HG02973 (cell line): ENCODE data around the gene PTPRD.
"Not testable (repeated sequence)": the region's sequence is repeated elsewhere in the genome, so short reads cannot be mapped to it uniquely, and the experiment has no call there.

Experiments used
- ATAC-seq: cut with Tn5 transposase; IDR thresholded peaks from one replicate; pipeline ENCODE4 v1.9.1; 2021; ENCODE audit warnings: moderate library complexity; ENCODE audit not compliant: unreplicated experiment

Gene PTPRD

DNA sequence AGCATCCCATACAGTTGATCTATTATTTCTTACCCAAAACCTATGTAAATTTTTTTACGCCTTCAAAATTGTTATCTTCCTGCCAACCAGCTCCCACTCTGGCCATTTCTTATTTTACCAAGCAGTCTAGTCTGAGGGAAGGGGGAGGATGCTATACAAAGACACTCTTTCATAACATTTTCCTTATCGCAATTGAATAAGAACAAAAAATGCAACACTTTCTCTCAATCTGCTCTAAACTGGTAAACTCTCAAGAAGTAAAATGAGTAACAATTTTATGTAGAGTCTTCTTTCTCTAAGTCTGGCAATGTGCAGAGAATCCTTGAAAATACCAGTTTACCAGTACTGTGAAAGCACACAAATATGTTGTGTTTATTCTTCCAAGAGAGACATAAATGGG, 1216.3 kb downstream of the PTPRD start:
- ATAC-seq = no peak

DNA sequence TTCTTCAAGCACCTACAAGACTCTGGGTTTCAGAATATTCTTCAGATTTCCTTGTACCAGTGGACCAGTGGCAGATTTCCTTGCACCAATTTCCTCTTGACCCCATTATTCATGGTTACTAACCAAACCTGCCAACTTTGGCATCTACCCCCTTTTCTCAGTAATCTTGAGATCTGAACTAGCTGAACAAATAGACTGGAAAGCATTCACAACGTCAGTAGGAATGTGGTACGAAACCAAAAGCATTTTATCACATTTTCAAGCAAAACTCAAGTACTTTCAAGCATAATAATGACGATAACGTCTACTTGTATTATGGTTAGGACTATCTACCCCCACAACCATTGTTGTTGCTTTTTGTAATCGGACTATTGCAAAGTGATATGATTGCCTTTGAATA, 1217.3 kb downstream of the PTPRD start:
- no peak for ATAC-seq

DNA sequence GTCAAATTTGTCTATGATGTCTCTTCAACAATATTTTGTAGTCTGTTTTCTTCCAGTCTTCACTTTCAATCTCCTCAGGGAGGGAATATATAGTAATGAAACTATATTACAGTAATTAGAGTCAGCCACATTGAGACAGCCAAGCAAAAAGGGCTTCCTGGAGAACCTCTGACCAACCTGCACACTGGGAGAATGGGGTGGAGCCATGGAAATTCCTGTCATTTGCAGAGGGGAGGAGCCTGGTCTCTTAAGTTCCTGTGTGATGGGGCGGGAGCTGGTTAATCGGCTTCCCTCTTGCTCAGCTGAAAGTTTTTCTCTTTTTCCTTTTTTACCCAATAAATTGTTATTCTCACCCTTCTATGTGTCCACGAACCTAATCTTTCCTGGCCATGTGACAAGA, 1220.0 kb downstream of the PTPRD start:
- no peak for ATAC-seq

GRCh38 chr9:9389904-9390303, 1222.9 kb downstream of the PTPRD start:
- no peak for ATAC-seq

GRCh38 chr9:9387511-9388115, 1225.2 kb downstream of the PTPRD start:
- ATAC-seq = no peak

GRCh38 chr9:9362332-9362731, 1250.5 kb downstream of the PTPRD start:
- no peak for ATAC-seq

DNA sequence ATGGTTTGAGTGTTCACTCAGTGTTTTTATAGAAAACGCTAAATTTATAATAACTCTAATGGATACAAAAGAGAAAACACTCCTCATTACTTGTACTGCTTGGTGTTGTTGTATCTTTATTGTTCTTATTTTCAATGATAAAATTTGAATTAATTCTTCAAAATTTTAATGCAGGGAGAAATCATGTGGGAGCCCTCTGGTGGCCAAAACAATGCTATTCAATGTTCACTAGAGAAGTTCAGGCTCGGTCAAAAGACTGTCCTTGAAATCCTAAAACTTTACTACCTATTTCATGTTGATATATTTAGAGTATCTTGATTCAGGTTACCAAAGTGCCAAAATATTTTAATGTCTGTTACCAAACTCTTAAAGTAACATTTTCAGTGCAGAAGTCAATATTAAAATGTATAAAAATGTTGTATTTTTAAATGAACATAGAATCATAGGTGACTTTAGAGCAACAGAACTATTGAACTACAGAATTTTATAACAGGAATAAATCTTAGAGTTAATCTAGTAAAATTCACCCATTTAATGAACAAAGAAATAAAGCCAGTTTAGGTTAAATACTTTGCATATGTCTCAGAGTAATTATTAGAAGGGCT, 1259.8 kb downstream of the PTPRD start:
- no peak for ATAC-seq

GRCh38 chr9:9341203-9341602, 1271.6 kb downstream of the PTPRD start:
- ATAC-seq = no peak

- no peak for ATAC-seq
These were observed 1275.7 kb downstream of the PTPRD start for GRCh38 chr9:9337129-9337528.

DNA sequence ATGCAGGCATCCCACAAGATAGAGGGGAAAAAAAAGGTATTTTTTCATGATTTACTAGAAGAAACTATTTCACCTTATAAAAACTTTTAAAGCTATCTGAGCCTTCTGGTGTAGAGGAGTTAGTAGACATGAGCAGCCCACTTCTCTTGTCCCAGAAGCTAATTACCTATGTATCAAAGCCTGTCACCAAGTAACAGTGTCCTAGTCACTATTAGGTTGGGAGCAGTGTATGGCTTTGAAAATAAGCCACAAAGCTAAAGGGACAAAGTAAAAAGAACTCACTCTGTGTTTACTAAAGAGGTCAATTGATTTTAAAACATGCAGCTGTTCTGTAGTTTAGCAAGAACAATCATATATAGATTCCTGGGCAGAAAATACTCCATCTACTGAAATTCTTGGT, 1286.1 kb downstream of the PTPRD start:
- no peak for ATAC-seq

DNA sequence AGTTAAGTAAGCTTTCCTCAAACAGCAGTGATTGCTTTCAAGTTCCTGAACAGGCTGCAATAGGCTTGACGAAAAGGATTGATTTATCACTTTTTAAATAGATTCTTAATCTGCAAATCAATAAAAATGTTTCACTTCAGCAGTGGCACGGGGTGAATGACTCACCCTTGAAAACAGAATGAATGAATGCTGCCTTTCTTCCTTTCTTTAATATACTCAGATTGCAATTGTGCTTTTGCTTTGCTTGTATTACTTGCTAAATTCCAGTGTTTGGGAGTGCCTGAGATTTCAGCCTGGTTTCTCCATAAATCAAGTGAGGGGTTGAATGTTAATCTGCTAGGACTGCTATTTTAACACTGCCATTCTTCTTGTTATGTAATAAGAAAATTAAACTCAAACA, 1293.8 kb downstream of the PTPRD start:
- no peak for ATAC-seq

DNA sequence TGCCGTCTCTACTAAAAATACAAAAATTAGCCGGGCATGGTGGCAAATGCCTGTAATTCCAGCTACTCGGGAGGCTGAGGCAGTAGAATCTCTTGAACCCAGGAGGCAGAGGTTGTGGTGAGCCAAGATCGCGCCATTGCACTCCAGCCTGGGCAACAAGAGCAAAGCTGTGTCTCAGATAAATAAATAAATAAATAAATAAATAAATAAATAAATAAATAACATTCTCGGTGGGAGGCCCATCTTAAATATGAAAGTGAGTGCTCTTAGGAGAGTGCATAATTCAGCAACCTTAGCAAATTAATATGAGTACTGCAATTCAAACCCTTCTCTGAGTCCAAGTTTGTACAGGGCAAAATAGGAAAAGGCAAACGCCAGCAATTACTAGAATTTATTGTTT, 1302.1 kb downstream of the PTPRD start:
- ATAC-seq = not testable (repeated sequence)

DNA sequence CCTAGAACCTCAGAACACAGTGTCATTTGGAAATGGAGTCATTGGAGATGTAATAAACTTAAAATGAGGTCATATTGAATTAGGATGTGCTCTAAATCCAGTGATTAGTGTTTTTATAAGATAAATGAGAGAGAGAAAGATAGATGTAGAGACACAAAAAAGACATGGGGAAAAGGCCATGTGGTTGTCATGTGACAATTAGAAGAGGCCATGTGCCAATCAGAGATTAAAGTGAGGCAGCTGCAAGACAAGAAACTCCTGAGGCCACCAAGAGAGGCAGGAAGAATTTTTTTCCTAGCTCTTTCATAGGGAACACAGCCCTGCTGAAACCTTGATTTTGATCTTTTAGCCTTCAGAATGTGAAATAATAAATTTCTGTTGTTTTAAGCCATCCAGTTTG, 1307.2 kb downstream of the PTPRD start:
- ATAC-seq = no peak

- ATAC-seq = no peak
These were observed 1313.7 kb downstream of the PTPRD start for GRCh38 chr9:9299134-9299533.

GRCh38 chr9:9286001-9286400, 1326.8 kb downstream of the PTPRD start:
- ATAC-seq = no peak

DNA sequence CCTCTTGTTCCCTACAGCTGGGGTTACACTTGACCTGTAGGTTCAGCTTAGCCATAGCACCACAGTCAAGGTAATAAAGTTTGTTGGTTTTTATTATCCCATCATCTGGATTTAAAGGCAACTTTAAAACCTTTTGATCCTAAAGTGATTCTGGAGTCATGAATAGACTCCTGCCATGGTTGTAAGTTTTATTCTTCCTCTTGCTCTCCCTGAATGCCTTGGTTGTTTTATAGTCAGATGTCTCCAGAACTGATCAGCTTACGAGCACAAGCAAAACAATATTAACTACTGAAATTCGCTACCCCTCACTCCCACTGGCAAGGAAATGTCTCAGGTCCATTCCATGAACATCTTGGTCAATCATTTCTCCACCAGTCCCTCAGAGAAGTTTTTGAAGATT, 1328.6 kb downstream of the PTPRD start:
- no peak for ATAC-seq

DNA sequence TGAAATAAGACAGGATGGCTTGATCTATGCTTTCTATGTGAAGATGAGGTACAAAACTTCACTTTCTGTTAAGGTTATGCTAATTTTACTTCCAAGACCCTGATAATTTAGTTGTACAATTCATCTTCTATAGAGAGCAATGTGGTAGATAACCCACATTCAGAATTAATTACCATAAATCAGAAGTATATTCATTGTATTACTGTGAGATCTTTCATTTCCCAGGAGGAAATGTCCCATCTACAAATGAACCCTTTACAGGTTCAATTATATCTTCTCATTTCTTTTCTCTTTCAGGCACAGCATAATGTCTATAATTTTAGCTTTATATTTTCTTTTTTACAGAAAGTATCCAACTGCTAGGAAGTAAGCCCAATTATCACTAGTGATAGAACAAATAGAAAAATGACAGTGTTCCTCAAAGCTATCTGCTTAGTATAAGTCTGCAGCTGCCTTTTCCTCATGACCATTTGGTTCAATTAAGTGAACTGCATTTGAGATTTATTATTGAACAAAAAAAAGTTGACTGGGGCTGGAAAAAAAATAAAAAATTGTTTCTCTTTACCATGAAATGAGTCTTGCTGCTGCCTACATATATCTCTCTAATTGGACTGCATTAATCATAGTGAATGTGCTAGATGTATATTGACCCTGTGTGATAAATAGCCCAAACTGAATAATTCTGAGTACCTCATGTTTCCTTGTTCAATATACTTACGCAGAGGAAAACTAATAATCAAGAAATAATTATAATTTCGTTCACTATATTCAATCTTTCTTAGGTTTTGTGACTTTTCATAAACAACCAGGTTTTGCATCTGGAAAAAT, 1329.4 kb downstream of the PTPRD start:
- no peak for ATAC-seq

DNA sequence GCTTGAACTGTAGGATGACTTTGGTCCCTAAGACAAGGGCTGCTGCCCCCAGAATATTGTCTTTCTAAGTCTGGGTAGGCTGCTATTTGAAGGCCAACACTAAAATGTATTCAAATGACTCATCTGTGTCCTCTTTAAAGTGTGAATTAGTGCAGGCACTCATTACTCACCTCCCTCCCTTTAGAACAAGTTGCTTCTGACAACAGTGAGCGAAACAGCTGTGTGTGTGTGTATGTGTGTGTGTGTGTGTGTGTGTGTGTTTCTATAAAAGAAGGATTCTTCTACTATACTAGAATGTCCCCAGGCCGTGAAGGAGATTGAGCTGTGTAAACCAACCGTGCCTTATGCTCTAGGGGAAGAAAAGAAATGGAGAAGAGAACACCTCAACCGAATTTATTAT, 1337.2 kb downstream of the PTPRD start:
- ATAC-seq = no peak

GRCh38 chr9:9257999-9258498, 1354.8 kb downstream of the PTPRD start:
- ATAC-seq = no peak

DNA sequence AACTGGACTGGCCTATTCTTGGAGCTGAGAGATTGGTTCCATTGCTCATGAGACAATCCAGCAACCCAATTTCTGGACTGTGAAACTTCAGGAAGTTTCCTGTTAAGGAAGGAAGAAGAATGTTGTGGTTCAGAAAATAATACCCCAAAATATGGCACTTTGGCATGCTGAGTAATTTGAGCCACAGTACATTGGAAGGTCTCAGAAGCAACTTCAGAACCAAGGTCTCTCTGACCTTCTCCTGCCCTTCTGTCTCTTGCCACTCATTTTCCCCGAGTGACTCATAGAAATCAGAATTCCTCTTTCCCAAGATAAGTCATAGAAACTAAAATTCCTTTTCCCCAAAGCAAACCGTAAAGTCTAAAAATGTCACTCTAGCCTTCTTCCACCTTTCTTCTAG, 1366.1 kb downstream of the PTPRD start:
- no peak for ATAC-seq

DNA sequence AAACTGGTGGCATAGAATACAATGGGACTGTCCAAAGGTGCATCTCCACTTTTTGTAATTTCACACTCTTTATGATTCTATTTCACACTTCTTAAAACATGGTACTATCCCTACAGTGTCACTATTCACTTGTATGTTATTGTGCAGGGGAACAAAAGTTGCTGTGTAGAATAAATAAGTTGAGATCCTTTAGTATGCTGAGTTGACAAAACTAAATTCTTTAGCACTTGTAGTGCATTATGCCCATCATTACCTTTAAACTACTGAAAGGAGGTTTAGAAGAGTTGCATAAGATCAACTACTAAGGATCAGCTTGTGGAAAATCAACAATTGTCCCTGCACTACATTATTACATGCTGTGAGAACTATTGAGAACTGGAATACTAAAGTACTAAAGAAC, 1380.9 kb downstream of the PTPRD start:
- ATAC-seq = no peak

- no peak for ATAC-seq
These were observed 1383.5 kb downstream of the PTPRD start for GRCh38 chr9:9229269-9229668.
